HEK293 (cell line): Measurements from ENCODE around the gene FBXO21.
A peak's percentile ranks its signal among the peaks of the same experiment; 100 is the strongest.

ENCODE experiments used
- HIC1 ChIP-seq: fragments of 450-650 bp; formaldehyde crosslinking; IDR thresholded peaks from 2 replicates; pipeline ENCODE4 v1.5.1; 2016; ENCODE audit warnings: missing biosample characterization, missing genetic modification characterization
- HOXC10 ChIP-seq: sonication (generic); formaldehyde crosslinking; IDR thresholded peaks from 2 replicates; pipeline ENCODE4 v1.8.1; 2023; ENCODE audit warnings: mild to moderate bottlenecking, missing genetic modification reagents
- HOXD13 ChIP-seq: sonication (generic); formaldehyde crosslinking; IDR thresholded peaks from 2 replicates; pipeline ENCODE4 v1.8.0; 2022; ENCODE audit warnings: missing genetic modification reagents, borderline replicate concordance
- MYNN ChIP-seq: fragments of 450-650 bp; formaldehyde crosslinking; IDR thresholded peaks from 2 replicates; pipeline ENCODE4 v1.5.1; 2016; ENCODE audit warnings: missing biosample characterization, missing genetic modification characterization, borderline replicate concordance
- PRDM6 ChIP-seq: fragments of 450-650 bp; formaldehyde crosslinking; IDR thresholded peaks from 2 replicates; pipeline ENCODE4 v1.5.1; 2017; ENCODE audit warnings: missing biosample characterization, missing genetic modification characterization
- REST ChIP-seq: fragments of 450-650 bp; formaldehyde crosslinking; IDR thresholded peaks from 2 replicates; pipeline ENCODE4 v1.5.1; 2016; ENCODE audit warnings: missing biosample characterization, missing genetic modification characterization
- SETDB1 ChIP-seq: IDR thresholded peaks from one replicate; pipeline ENCODE4 v1.6.1; 2017; ENCODE audit warnings: mild to moderate bottlenecking, low read length, moderate library complexity, mixed read lengths; ENCODE audit not compliant: insufficient read length
- TRIM28 ChIP-seq: IDR thresholded peaks from 2 replicates; pipeline ENCODE4 v1.6.1; 2011; ENCODE audit warnings: low read length, control low read depth, borderline replicate concordance
- YY1 ChIP-seq: fragments of 450-650 bp; formaldehyde crosslinking; IDR thresholded peaks from 2 replicates; pipeline ENCODE4 v1.5.1; 2018; ENCODE audit warnings: missing biosample characterization, missing genetic modification characterization
- YY2 ChIP-seq: fragments of 450-650 bp; formaldehyde crosslinking; IDR thresholded peaks from 2 replicates; pipeline ENCODE4 v1.5.1; 2016; ENCODE audit warnings: missing biosample characterization, missing genetic modification characterization
- ZFP37 ChIP-seq: fragments of 450-650 bp; formaldehyde crosslinking; IDR thresholded peaks from 2 replicates; pipeline ENCODE4 v1.5.1; 2016; ENCODE audit warnings: missing biosample characterization, missing genetic modification characterization
- ZNF121 ChIP-seq: fragments of 450-650 bp; formaldehyde crosslinking; IDR thresholded peaks from 2 replicates; pipeline ENCODE4 v1.5.1; 2016; ENCODE audit warnings: missing biosample characterization, missing genetic modification characterization
- ZNF132 ChIP-seq: fragments of 450-650 bp; formaldehyde crosslinking; IDR thresholded peaks from 2 replicates; pipeline ENCODE4 v1.5.1; 2017; ENCODE audit warnings: missing biosample characterization, missing genetic modification characterization, borderline replicate concordance
- ZNF16 ChIP-seq: fragments of 450-650 bp; formaldehyde crosslinking; IDR thresholded peaks from 2 replicates; pipeline ENCODE4 v1.5.1; 2016; ENCODE audit warnings: low read depth, missing biosample characterization, missing genetic modification characterization
- ZNF175 ChIP-seq: fragments of 450-650 bp; formaldehyde crosslinking; IDR thresholded peaks from 2 replicates; pipeline ENCODE4 v1.5.1; 2016; ENCODE audit warnings: missing biosample characterization, missing genetic modification characterization
- ZNF211 ChIP-seq: fragments of 450-650 bp; formaldehyde crosslinking; IDR thresholded peaks from 2 replicates; pipeline ENCODE4 v1.5.1; 2016; ENCODE audit warnings: low read depth, missing biosample characterization, missing genetic modification characterization
- ZNF221 ChIP-seq: fragments of 450-650 bp; formaldehyde crosslinking; IDR thresholded peaks from 2 replicates; pipeline ENCODE4 v1.5.1; 2017; ENCODE audit warnings: missing biosample characterization, missing genetic modification characterization, borderline replicate concordance
- ZNF239 ChIP-seq: fragments of 450-650 bp; formaldehyde crosslinking; IDR thresholded peaks from 2 replicates; pipeline ENCODE4 v1.5.1; 2016; ENCODE audit warnings: missing biosample characterization, missing genetic modification characterization
- ZNF248 ChIP-seq: fragments of 450-650 bp; formaldehyde crosslinking; IDR thresholded peaks from 2 replicates; pipeline ENCODE4 v1.5.1; 2017; ENCODE audit warnings: missing biosample characterization, missing genetic modification characterization
- ZNF280D ChIP-seq: fragments of 450-650 bp; formaldehyde crosslinking; IDR thresholded peaks from 2 replicates; pipeline ENCODE4 v1.5.1; 2016; ENCODE audit warnings: missing biosample characterization, missing genetic modification characterization
- ZNF423 ChIP-seq: fragments of 450-650 bp; formaldehyde crosslinking; IDR thresholded peaks from 2 replicates; pipeline ENCODE4 v1.5.1; 2016; ENCODE audit warnings: missing biosample characterization, missing genetic modification characterization
- ZNF449 ChIP-seq: fragments of 450-650 bp; formaldehyde crosslinking; IDR thresholded peaks from 2 replicates; pipeline ENCODE4 v1.5.1; 2017; ENCODE audit warnings: missing biosample characterization, mild to moderate bottlenecking, missing genetic modification characterization, moderate library complexity
- ZNF510 ChIP-seq: fragments of 450-650 bp; formaldehyde crosslinking; IDR thresholded peaks from 2 replicates; pipeline ENCODE4 v1.5.1; 2018; ENCODE audit warnings: mild to moderate bottlenecking, missing genetic modification characterization, missing biosample characterization; ENCODE audit not compliant: insufficient replicate concordance
- ZNF514 ChIP-seq: fragments of 450-650 bp; formaldehyde crosslinking; IDR thresholded peaks from 2 replicates; pipeline ENCODE4 v1.5.1; 2016; ENCODE audit warnings: missing biosample characterization, missing genetic modification characterization
- ZNF521 ChIP-seq: fragments of 450-650 bp; formaldehyde crosslinking; IDR thresholded peaks from 2 replicates; pipeline ENCODE4 v1.5.1; 2017; ENCODE audit warnings: missing biosample characterization, mild to moderate bottlenecking, missing genetic modification characterization
- ZNF544 ChIP-seq: fragments of 450-650 bp; formaldehyde crosslinking; IDR thresholded peaks from 2 replicates; pipeline ENCODE4 v1.5.0; 2017; ENCODE audit warnings: missing biosample characterization, missing genetic modification characterization
- ZNF585B ChIP-seq: fragments of 450-650 bp; formaldehyde crosslinking; IDR thresholded peaks from 2 replicates; pipeline ENCODE4 v1.5.1; 2016; ENCODE audit warnings: missing biosample characterization, missing genetic modification characterization
- ZNF629 ChIP-seq: fragments of 450-650 bp; formaldehyde crosslinking; IDR thresholded peaks from 2 replicates; pipeline ENCODE4 v1.5.1; 2017; ENCODE audit warnings: missing biosample characterization, missing genetic modification characterization
- ZNF791 ChIP-seq: fragments of 450-650 bp; formaldehyde crosslinking; IDR thresholded peaks from 2 replicates; pipeline ENCODE4 v1.5.1; 2016; ENCODE audit warnings: missing biosample characterization, missing genetic modification characterization
- ZSCAN23 ChIP-seq: fragments of 450-650 bp; formaldehyde crosslinking; IDR thresholded peaks from 2 replicates; pipeline ENCODE4 v1.5.1; 2016; ENCODE audit warnings: missing biosample characterization, missing genetic modification characterization

The FBXO21 gene

GRCh38 chr12:117190210-117190781 lies at the start of gene FBXO21 (continued):
- no peak for TF ChIP-seq ZNF221 (tag by site-specific recombination)
- no peak for TF ChIP-seq ZNF585B (tag by site-specific recombination)
- TF ChIP-seq TRIM28 = no peak
- TF ChIP-seq ZNF211 (tag by site-specific recombination) = no peak
- TF ChIP-seq ZNF449 (tag by site-specific recombination) = 0 out of 2 replicates have a peak, but pooled peaks have one; percentile 13
- peak; percentile 37; the same call in 1 of the 2 replicates for TF ChIP-seq HIC1 (tag by site-specific recombination)
- no peak for TF ChIP-seq ZNF791 (tag by site-specific recombination)
- TF ChIP-seq ZNF239 (tag by site-specific recombination) = no peak
- peak; percentile 95 for TF ChIP-seq YY1 (tag by site-specific recombination)
- TF ChIP-seq ZNF16 (tag by site-specific recombination) = no peak
- no peak for TF ChIP-seq ZNF544 (tag by site-specific recombination)
- no peak for TF ChIP-seq ZNF280D (tag by site-specific recombination)
- TF ChIP-seq HOXD13 = no peak
- no peak for TF ChIP-seq ZNF248 (tag by site-specific recombination)
- no peak for TF ChIP-seq REST (tag by site-specific recombination)
- no peak for TF ChIP-seq SETDB1
- TF ChIP-seq MYNN = no peak
- TF ChIP-seq ZNF132 (tag by site-specific recombination) = no peak
- TF ChIP-seq ZSCAN23 = no peak
- TF ChIP-seq YY2 (tag by site-specific recombination) = peak; percentile 88
- no peak for TF ChIP-seq HOXC10 (CRISPR knock-in tag)
- TF ChIP-seq ZFP37 = no peak
- TF ChIP-seq ZNF121 = no peak
- TF ChIP-seq ZNF510 (tag by site-specific recombination) = no peak
- no peak for TF ChIP-seq ZNF629 (tag by site-specific recombination)
- TF ChIP-seq PRDM6 (tag by site-specific recombination) = no peak
- no peak for TF ChIP-seq ZNF521 (tag by site-specific recombination)
- no peak for TF ChIP-seq ZNF514 (tag by site-specific recombination)
- TF ChIP-seq ZNF423 (tag by site-specific recombination) = no peak
- TF ChIP-seq ZNF175 (tag by site-specific recombination) = no peak
